ENCODE measurements around the gene SH3BGR.

Gene SH3BGR

GRCh38 chr21:39519835-39520234, 68.1 kb downstream of the SH3BGR start:
- WGBS: 86% methylated on average over 6 of the region's 8 CpGs

GRCh38 chr21:39523399-39523798, 71.6 kb downstream of the SH3BGR start:
- Histone ChIP-seq H2BK5ac (ENCODE audit: low read depth, low read length, poor library complexity, severe bottlenecking) (no peak overlapping the region), H4K91ac (ENCODE audit: low read length) (no peak overlapping the region), H3K14ac (ENCODE audit: low read length in 2 of 2) (no peak overlapping the region), H2AFZ (ENCODE audit: low read depth, low read length) (no peak overlapping the region), H2BK12ac (ENCODE audit: low read length in 2 of 2) (no peak overlapping the region), H2BK15ac (ENCODE audit: low read depth, poor library complexity, severe bottlenecking) (no peak overlapping the region), H2BK120ac (ENCODE audit: low read depth, low read length) (no peak overlapping the region), H3K4me1 (ENCODE audit: control insufficient read depth, insufficient read depth, low read depth, low read length) (peaks cover 3% of the 10 kb centered on the region), H3K23ac (ENCODE audit: low read length in 2 of 2) (no peak overlapping the region), H4K8ac (ENCODE audit: low read length) (no peak overlapping the region), H3K4me2 (ENCODE audit: low read length, poor library complexity, severe bottlenecking) (no peak overlapping the region), H3K4ac (ENCODE audit: low read depth in 1 of 2, low read length in 2 of 2) (no peak overlapping the region), H3K27ac (ENCODE audit: low read length, poor library complexity, severe bottlenecking) (no peak overlapping the region), H3K36me3 (ENCODE audit: control insufficient read depth in 1 of 2, insufficient read depth in 2 of 2, low read depth in 1 of 2, low read length in 2 of 2) (no peaks in the 10 kb centered on the region), H2AK5ac (ENCODE audit: low read length, severe bottlenecking) (no peak overlapping the region), H3K18ac (ENCODE audit: low read depth in 1 of 2, low read length in 2 of 2) (no peak overlapping the region), H3K9me3 (ENCODE audit: control insufficient read depth, low read length) (no peaks in the 10 kb centered on the region), H3K79me1 (replicated peaks; ENCODE audit: low read length, poor library complexity, severe bottlenecking) (no peaks in the 10 kb centered on the region), H3K4me3 (ENCODE audit: insufficient read depth in 1 of 2, low read depth in 1 of 2, low read length in 2 of 2) (no peak overlapping the region), H3K27me3 (ENCODE audit: control insufficient read depth in 1 of 2, insufficient read depth in 1 of 2, low read length in 2 of 2) (peaks cover 3 to 7% of the 10 kb centered on the region in 2 experiments), H3K9ac (ENCODE audit: low read length) (no peak overlapping the region)
- DNase-seq: no peak

More at GRCh38 chr21:39519835-39520234, 68.1 kb downstream of the SH3BGR start:
- H3K4me1 ChIP-seq (ENCODE audit: control insufficient read depth, insufficient read depth, low read depth, low read length): peaks cover 3% of the 10 kb centered on the region
- no peak overlapping the region for H3K4ac ChIP-seq (ENCODE audit: low read depth in 1 of 2, low read length in 2 of 2)
- H2BK5ac ChIP-seq (ENCODE audit: low read depth, low read length, poor library complexity, severe bottlenecking): no peak overlapping the region
- no peaks in the 10 kb centered on the region for H3K9me3 ChIP-seq (ENCODE audit: control insufficient read depth, low read length)
- no peak overlapping the region for H2AFZ ChIP-seq (ENCODE audit: low read depth, low read length)
- no peaks in the 10 kb centered on the region for H3K36me3 ChIP-seq (ENCODE audit: control insufficient read depth in 1 of 2, insufficient read depth in 2 of 2, low read depth in 1 of 2, low read length in 2 of 2)
- no peak for DNase-seq
- H4K91ac ChIP-seq (ENCODE audit: low read length): no peak overlapping the region
- H3K27ac ChIP-seq (ENCODE audit: low read length, poor library complexity, severe bottlenecking): no peak overlapping the region
- H3K18ac ChIP-seq (ENCODE audit: low read depth in 1 of 2, low read length in 2 of 2): no peak overlapping the region
- no peaks in the 10 kb centered on the region for H3K27me3 ChIP-seq (ENCODE audit: control insufficient read depth in 1 of 2, insufficient read depth in 1 of 2, low read length in 2 of 2)
- H2BK12ac ChIP-seq (ENCODE audit: low read length in 2 of 2): no peak overlapping the region
- no peak overlapping the region for H3K4me3 ChIP-seq (ENCODE audit: insufficient read depth in 1 of 2, low read depth in 1 of 2, low read length in 2 of 2)
- no peaks in the 10 kb centered on the region for H3K79me1 ChIP-seq (replicated peaks; ENCODE audit: low read length, poor library complexity, severe bottlenecking)
- no peak overlapping the region for H3K9ac ChIP-seq (ENCODE audit: low read length)
- H3K23ac ChIP-seq (ENCODE audit: low read length in 2 of 2): no peak overlapping the region
- no peak overlapping the region for H3K14ac ChIP-seq (ENCODE audit: low read length in 2 of 2)
- H3K4me2 ChIP-seq (ENCODE audit: low read length, poor library complexity, severe bottlenecking): no peak overlapping the region
- no peak overlapping the region for H2BK120ac ChIP-seq (ENCODE audit: low read depth, low read length)
- no peak overlapping the region for H2BK15ac ChIP-seq (ENCODE audit: low read depth, poor library complexity, severe bottlenecking)
- H4K8ac ChIP-seq (ENCODE audit: low read length): no peak overlapping the region
- no peak overlapping the region for H2AK5ac ChIP-seq (ENCODE audit: low read length, severe bottlenecking)

- H3K9ac ChIP-seq (ENCODE audit: low read length): no peak overlapping the region
- H3K4me2 ChIP-seq (ENCODE audit: low read length, poor library complexity, severe bottlenecking): no peak overlapping the region
- H3K23ac ChIP-seq (ENCODE audit: low read length in 2 of 2): no peak overlapping the region
- no peak overlapping the region for H3K14ac ChIP-seq (ENCODE audit: low read length in 2 of 2)
- DNase-seq: no peak
- no peak overlapping the region for H4K8ac ChIP-seq (ENCODE audit: low read length)
- no peak overlapping the region for H3K4ac ChIP-seq (ENCODE audit: low read depth in 1 of 2, low read length in 2 of 2)
- peaks cover 3% of the 10 kb centered on the region for H3K4me1 ChIP-seq (ENCODE audit: control insufficient read depth, insufficient read depth, low read depth, low read length)
- H3K4me3 ChIP-seq (ENCODE audit: insufficient read depth in 1 of 2, low read depth in 1 of 2, low read length in 2 of 2): no peak overlapping the region
- no peaks in the 10 kb centered on the region for H3K9me3 ChIP-seq (ENCODE audit: control insufficient read depth, low read length)
- H2AFZ ChIP-seq (ENCODE audit: low read depth, low read length): no peak overlapping the region
- H4K91ac ChIP-seq (ENCODE audit: low read length): no peak overlapping the region
- no peak overlapping the region for H2BK15ac ChIP-seq (ENCODE audit: low read depth, poor library complexity, severe bottlenecking)
- H2AK5ac ChIP-seq (ENCODE audit: low read length, severe bottlenecking): no peak overlapping the region
- no peak overlapping the region for H3K27ac ChIP-seq (ENCODE audit: low read length, poor library complexity, severe bottlenecking)
- H3K27me3 ChIP-seq (ENCODE audit: control insufficient read depth in 1 of 2, insufficient read depth in 1 of 2, low read length in 2 of 2): peaks cover 6 to 11% of the 10 kb centered on the region in 2 experiments
- H3K79me1 ChIP-seq (replicated peaks; ENCODE audit: low read length, poor library complexity, severe bottlenecking): no peaks in the 10 kb centered on the region
- H2BK5ac ChIP-seq (ENCODE audit: low read depth, low read length, poor library complexity, severe bottlenecking): no peak overlapping the region
- no peaks in the 10 kb centered on the region for H3K36me3 ChIP-seq (ENCODE audit: control insufficient read depth in 1 of 2, insufficient read depth in 2 of 2, low read depth in 1 of 2, low read length in 2 of 2)
- WGBS: 69% methylated on average over 1 of the region's 1 CpG
- no peak overlapping the region for H2BK12ac ChIP-seq (ENCODE audit: low read length in 2 of 2)
- no peak overlapping the region for H3K18ac ChIP-seq (ENCODE audit: low read depth in 1 of 2, low read length in 2 of 2)
- H2BK120ac ChIP-seq (ENCODE audit: low read depth, low read length): no peak overlapping the region
Observed at GRCh38 chr21:39523915-39524314, 72.1 kb downstream of the SH3BGR start.

GRCh38 chr21:39525129-39525528, 73.4 kb downstream of the SH3BGR start:
- Histone ChIP-seq H3K14ac (ENCODE audit: low read length in 2 of 2) (no peak overlapping the region), H4K8ac (ENCODE audit: low read length) (no peak overlapping the region), H3K4me3 (ENCODE audit: insufficient read depth in 1 of 2, low read depth in 1 of 2, low read length in 2 of 2) (no peak overlapping the region), H3K27ac (ENCODE audit: low read length, poor library complexity, severe bottlenecking) (no peak overlapping the region), H3K4me2 (ENCODE audit: low read length, poor library complexity, severe bottlenecking) (no peak overlapping the region), H3K23ac (ENCODE audit: low read length in 2 of 2) (no peak overlapping the region), H3K79me1 (replicated peaks; ENCODE audit: low read length, poor library complexity, severe bottlenecking) (no peaks in the 10 kb centered on the region), H3K9ac (ENCODE audit: low read length) (no peak overlapping the region), H3K4me1 (ENCODE audit: control insufficient read depth, insufficient read depth, low read depth, low read length) (no peaks in the 10 kb centered on the region), H4K91ac (ENCODE audit: low read length) (no peak overlapping the region), H2AK5ac (ENCODE audit: low read length, severe bottlenecking) (no peak overlapping the region), H3K4ac (ENCODE audit: low read depth in 1 of 2, low read length in 2 of 2) (no peak overlapping the region), H3K27me3 (ENCODE audit: control insufficient read depth in 1 of 2, insufficient read depth in 1 of 2, low read length in 2 of 2) (peaks cover 6 to 19% of the 10 kb centered on the region in 2 experiments), H2BK120ac (ENCODE audit: low read depth, low read length) (no peak overlapping the region), H2BK12ac (ENCODE audit: low read length in 2 of 2) (no peak overlapping the region), H3K18ac (ENCODE audit: low read depth in 1 of 2, low read length in 2 of 2) (no peak overlapping the region), H2AFZ (ENCODE audit: low read depth, low read length) (no peak overlapping the region), H3K36me3 (ENCODE audit: control insufficient read depth in 1 of 2, insufficient read depth in 2 of 2, low read depth in 1 of 2, low read length in 2 of 2) (no peaks in the 10 kb centered on the region), H3K9me3 (ENCODE audit: control insufficient read depth, low read length) (no peaks in the 10 kb centered on the region), H2BK5ac (ENCODE audit: low read depth, low read length, poor library complexity, severe bottlenecking) (no peak overlapping the region), H2BK15ac (ENCODE audit: low read depth, poor library complexity, severe bottlenecking) (no peak overlapping the region)
- 67% methylated on average over 3 of the region's 3 CpGs for WGBS
- no peak for DNase-seq

Data from mesenchymal stem cell (in vitro differentiated cells and primary cell).